NCI-H187 (cell line): ENCODE measurements around the gene PPP1R15A.
"Not testable (repeated sequence)": the region's sequence is repeated elsewhere in the genome, so short reads cannot be mapped to it uniquely, and the experiment has no call there.

ENCODE experiments used
- DNase-seq, 2 experiments: peaks; one replicate each; lab custom pipeline; 2025; lab: John Stamatoyannopoulos, UW

PPP1R15A gene

DNA sequence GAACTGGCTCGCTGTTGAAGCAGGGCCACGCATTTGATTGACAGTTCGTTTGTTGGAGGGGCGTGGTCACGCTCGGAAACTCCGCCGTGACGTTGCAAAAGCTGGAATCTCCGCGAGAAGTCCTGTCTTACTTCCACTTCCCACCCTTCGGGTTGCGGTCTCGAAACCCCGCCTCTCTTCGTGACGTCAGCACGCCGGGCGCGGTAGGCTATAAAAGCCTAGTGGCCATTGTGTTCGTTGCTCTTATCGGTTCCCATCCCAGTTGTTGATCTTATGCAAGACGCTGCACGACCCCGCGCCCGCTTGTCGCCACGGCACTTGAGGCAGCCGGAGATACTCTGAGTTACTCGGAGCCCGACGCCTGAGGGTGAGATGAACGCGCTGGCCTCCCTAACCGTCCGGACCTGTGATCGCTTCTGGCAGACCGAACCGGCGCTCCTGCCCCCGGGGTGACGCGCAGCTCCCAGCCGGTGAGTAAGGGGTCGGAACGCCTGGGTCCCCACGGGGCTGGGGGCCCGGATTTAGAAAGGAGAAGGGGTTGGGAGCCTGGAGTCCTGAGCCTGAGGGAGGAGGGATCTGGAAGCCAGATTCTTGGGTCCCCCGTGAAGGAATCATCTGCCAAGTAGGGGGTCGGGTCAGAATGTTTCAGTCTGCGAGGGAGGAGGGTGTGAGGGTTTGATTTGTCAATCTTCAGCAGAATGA lies at the start of gene PPP1R15A:
PPP1R15A (plus strand) TSS at position 240 of the 702 bp plus-strand sequence. CDS start 813 bp downstream, outside the sequence.
- DNase-seq: peak; percentile 97 to 99

- DNase-seq: no peak
These were observed 49.7 kb upstream of the PPP1R15A start for GRCh38 chr19:48822514-48822913.

DNA sequence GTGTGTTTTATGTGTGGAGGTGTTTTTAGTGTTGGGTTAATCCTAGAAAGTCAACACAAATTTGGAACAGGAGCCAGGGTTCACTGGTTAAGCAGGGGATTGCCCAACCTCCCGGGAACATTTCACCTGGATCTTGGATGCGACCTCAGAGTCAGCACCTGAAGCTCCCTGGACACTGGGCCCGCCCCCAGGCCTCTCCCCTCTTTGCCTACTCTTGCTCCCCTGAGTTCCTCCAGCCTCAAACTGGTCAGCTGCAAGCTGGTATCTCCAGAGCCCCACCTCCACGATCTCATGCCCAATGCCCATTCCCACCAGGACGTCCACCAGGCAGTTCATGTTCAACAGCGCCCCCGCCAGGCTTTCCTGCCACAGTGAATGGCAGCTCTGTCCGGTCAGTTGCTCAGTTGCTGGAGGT lies 45.6 kb upstream of the PPP1R15A start:
- DNase-seq: no peak

DNA sequence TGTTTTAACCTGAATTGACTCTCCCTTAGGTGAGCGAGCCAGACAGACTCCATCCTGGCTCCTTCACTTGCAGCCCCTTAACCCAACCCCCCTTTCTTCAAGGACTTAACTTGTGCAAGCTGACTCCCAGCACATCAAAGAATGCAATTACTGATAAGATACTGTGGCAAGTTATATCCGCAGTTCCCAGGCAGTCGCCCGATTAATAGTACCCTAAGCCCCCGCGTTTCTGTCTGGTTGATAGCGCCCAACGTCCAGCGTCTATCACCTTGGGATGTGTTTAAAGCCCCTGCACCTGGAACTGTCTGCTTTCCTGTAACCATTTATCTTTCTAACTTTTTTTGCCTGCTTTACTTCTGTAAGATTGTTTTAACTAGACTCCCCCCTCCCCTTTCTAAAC lies 42.1 kb upstream of the PPP1R15A start:
- no peak for DNase-seq

DNA sequence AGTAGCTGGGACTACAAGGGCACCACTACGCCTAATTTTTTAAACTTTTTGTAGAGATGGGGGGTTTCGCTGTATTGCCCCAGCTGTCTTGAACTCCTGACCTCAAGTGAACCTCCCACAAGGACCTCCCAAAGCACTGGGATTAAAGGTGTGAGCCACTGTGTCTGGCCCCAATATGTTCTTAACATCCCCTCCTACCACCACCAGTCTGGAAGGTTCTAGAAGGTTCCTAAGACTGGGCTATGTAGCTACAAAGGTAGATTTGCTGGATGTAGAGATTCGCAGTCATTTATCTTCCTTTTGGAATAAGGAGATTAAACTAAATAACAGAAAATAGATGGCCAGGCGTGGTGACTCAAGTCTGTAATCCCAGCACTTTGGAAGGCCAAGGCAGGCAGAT lies 41.3 kb upstream of the PPP1R15A start:
- no peak for DNase-seq

- no peak for DNase-seq
These were observed 39.2 kb upstream of the PPP1R15A start for GRCh38 chr19:48833049-48833448.

- no peak for DNase-seq
These were observed 38.2 kb upstream of the PPP1R15A start for GRCh38 chr19:48833977-48834376.

- DNase-seq: peak; percentile 91 to 95
These were observed 36.5 kb upstream of the PPP1R15A start for GRCh38 chr19:48835734-48836088.

DNA sequence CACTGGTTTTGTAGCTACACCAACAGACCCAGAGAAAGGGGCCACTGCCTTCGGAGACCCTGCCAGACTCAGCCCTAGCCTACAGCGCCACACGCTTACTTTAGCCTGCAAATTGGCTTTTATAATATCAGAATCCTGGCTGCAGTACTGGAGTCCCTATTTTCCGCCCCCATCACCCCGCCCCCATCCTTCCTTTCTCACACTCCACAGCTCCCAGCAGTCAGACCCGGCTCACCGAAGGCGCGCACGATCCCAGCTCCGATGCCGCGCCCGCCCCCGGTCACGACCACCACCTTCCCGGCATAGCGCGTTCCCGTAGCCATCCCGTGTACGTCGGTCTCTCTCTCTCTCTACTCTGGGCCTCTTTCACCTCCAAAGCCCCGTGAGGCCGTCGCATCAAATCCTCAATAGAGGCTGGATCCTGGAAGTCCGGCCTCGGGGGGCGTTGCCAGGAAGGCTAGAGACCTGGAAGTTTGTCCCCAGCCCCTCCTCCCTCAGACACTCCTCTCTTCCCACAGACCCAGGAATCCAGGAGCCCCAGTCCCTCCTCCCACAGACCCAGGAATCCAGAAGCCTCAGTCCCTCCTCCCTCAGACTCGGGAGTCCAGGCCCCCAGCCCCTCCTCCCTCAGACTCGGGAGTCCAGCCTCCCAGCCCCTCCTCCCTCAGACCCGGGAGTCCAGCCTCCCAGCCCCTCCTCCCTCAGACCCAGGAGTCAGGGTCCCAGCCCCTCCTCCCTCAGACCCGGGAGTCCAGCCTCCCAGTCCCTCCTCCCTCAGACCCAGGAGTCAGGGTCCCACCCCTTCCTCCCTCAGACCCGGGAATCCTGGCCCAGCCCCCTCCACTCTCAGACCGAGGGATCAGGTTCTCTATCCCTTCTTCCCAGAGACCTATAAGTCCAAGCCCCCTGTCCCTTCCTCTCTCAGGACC lies 35.9 kb upstream of the PPP1R15A start, which contains the start of gene HSD17B14:
HSD17B14 (minus strand) TSS at position 403 of the 929 bp plus-strand sequence; CDS start at position 323, 80 bp downstream.
- DNase-seq: no peak

- DNase-seq: no peak
These were observed 35.1 kb upstream of the PPP1R15A start for GRCh38 chr19:48837051-48837524.

DNA sequence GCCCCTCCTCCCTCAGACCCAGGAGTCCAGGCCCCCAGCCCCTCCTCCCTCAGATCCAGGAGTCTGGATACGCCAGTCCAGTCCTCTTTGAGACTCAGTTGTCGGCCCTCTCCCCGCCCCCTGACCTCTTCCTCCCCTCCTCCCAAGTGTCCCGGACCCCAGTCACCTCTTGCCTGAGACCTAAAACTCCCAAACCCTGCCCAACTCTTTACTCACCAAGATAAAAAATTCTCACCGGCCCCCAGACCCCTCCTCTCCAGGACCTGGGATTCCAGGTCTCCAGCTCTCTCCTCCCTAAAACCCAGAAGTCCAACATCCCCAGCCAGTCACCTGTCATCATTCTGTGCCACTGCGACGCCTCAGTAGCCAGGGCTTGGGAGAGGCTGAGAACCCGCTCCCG lies 34.5 kb upstream of the PPP1R15A start:
- DNase-seq: no peak

GRCh38 chr19:48841047-48841446 lies 31.2 kb upstream of the PPP1R15A start:
- no peak for DNase-seq

GRCh38 chr19:48841571-48841970 lies 30.6 kb upstream of the PPP1R15A start:
- DNase-seq: no peak

DNA sequence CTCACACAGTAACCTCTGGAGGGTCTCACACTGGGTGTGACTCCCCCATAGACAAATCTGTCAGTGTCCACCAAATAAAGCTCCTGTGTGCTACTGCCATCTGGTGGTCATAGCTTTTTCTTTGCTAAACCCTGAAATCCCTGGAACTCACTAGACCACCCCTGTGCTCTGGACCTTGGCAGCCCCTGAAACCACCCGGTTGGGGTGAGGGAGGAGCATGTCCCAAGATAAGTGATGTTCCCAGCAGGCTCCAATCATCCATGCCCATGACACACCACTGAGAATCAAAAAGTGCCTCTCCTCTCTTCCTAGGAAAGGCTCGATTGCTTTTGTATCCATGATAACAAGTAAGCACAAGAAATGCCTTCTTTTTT lies 29.4 kb upstream of the PPP1R15A start:
- peak in 1 of 2 experiments; percentile 46 for DNase-seq

DNA sequence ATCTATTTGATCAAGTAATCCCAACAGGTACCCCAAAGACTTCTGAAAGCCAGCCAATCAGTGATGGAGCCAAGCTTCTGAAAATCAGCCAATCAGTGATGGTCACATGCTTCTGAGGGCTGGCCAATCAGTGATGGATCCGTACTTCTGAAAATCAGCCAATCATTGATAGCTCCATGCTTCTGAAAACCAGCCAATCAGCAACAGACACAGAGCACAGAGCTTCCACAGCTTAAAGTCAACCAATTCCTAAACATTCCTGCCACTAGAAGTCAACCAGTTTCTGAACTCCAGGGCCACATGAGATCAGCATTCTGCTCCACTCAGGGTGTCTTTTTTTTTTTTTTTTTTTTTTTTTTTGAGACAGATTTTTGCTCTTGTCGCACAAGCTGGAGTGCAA lies 27.7 kb upstream of the PPP1R15A start:
- DNase-seq: no peak

DNA sequence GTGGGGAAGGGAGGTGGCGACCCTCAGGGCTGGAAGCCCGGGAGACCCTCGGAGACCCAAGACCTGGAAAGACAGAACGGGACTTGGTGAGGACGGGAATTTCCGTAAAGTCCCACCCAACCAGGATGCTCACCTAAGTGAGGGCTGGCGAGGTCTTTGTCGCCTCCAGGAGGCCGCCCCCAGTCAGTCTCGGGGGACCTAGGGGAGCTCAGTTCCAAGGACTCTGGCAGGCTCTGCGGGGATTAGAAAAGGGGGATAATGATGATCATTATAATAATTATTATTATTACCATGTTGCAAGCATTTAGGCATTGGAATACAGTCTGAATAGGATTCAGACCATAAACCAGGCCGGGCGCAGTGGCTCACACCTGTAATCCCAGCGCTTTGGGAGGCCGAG lies 26.8 kb upstream of the PPP1R15A start:
- DNase-seq: no peak

DNA sequence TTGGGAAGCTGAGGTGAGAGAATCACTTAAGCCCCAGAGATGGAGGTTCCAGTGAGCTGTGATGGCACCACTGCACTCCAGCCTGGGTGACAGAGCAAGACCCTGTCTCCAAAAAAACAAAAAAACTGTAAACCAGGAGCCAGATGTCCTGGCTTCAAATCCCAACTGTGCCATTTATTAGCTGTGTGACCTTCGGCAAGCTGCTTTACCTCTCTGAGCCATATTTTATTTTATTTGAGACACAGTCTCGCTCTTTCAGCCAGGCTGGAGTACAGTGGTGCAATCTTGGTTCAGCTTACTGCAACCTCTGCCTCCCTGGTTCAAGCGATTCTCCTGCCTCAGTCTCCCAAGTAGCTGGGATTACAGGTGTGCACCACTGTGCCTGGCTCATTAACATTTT lies 25.6 kb upstream of the PPP1R15A start:
- not testable (repeated sequence) for DNase-seq

- no peak for DNase-seq
These were observed 19.9 kb upstream of the PPP1R15A start for GRCh38 chr19:48852292-48852691.

- DNase-seq: no peak
These were observed 18.7 kb upstream of the PPP1R15A start for GRCh38 chr19:48853483-48853882.

DNA sequence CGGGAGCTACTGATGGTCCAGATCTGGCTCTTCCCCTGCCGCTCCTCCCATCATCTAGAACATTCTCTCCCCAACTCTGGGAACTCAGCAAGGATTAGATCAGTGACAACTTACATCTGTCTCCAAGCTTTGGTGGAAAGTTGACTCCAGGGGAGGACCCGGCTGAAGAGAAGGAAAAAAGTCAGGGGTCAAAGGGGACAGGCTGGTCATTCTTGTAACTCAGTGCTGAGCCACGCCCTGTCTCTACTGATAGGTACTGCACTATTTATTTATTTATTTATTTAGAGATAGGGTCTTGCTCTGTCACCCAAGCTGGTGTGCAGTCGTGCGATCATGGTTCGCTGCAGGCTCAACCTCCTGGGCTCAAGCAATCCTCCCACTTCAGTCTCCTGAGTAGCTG lies 18.1 kb upstream of the PPP1R15A start:
- DNase-seq: no peak

- DNase-seq: no peak
These were observed 15.3 kb upstream of the PPP1R15A start for GRCh38 chr19:48856921-48857320.

GRCh38 chr19:48858984-48859710 lies 13.1 kb upstream of the PPP1R15A start:
- DNase-seq: no peak
